Upper lobe of left lung (tissue), 4 donors: Measurements from ENCODE around the gene GTSE1.

ENCODE experiments used
- POLR2AphosphoS5 ChIP-seq, 2 donors: sonication (generic); formaldehyde crosslinking; IDR thresholded peaks; one replicate each; pipeline ENCODE4 v1.5.1; 2017; ENCODE audit warnings: antibody characterized with exemption in 2 of 2
- TF ChIP-seq, protein P1 (sequence below), 6 experiments: fragments of 450-650 bp in 4 of 6; fragments of 200-600 bp in 2 of 6; sonication (generic) in 2 of 6; IDR thresholded peaks; one replicate each; pipeline ENCODE4 v1.5.1; 2016 to 2019; ENCODE audit warnings: antibody characterized with exemption in 6 of 6

- TF ChIP-seq, protein P1, sequence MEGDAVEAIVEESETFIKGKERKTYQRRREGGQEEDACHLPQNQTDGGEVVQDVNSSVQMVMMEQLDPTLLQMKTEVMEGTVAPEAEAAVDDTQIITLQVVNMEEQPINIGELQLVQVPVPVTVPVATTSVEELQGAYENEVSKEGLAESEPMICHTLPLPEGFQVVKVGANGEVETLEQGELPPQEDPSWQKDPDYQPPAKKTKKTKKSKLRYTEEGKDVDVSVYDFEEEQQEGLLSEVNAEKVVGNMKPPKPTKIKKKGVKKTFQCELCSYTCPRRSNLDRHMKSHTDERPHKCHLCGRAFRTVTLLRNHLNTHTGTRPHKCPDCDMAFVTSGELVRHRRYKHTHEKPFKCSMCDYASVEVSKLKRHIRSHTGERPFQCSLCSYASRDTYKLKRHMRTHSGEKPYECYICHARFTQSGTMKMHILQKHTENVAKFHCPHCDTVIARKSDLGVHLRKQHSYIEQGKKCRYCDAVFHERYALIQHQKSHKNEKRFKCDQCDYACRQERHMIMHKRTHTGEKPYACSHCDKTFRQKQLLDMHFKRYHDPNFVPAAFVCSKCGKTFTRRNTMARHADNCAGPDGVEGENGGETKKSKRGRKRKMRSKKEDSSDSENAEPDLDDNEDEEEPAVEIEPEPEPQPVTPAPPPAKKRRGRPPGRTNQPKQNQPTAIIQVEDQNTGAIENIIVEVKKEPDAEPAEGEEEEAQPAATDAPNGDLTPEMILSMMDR (IDR thresholded peaks at IDR 0.05), result peak in 3 of 6 experiments; percentile 29 to 61 (median 36)
- TF ChIP-seq POLR2AphosphoS5 (IDR thresholded peaks at IDR 0.05), result peak; percentile 77 to 79
Observed at GRCh38 chr22:46296257-46297150, at the start of gene GTSE1.
